ENCODE measurements around the gene CBX8.

Gene CBX8

DNA sequence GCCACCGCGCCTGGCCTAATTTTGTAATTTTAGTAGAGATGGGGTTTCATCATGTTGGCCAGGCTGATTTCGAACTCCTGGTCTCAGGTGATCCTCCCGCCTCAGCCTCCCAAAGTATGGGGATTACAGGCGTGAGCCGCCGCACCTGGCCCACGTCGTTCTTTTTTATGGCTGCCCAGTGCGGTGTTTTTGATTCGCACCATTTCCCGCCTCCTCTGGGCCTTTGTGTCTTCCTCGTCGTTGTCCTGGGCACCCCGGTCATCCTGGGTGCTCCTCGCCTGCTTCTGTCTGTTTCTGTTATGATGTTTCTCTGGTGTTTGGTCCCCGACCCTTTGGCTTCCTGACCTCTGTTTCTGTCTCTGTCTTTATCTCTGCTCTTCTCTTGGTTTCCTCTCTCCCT is 27.4 kb upstream of the CBX8 start:
- DNase-seq (ENCODE audit: extremely low read depth, low read depth) = no peak
- TF ChIP-seq, protein P1, sequence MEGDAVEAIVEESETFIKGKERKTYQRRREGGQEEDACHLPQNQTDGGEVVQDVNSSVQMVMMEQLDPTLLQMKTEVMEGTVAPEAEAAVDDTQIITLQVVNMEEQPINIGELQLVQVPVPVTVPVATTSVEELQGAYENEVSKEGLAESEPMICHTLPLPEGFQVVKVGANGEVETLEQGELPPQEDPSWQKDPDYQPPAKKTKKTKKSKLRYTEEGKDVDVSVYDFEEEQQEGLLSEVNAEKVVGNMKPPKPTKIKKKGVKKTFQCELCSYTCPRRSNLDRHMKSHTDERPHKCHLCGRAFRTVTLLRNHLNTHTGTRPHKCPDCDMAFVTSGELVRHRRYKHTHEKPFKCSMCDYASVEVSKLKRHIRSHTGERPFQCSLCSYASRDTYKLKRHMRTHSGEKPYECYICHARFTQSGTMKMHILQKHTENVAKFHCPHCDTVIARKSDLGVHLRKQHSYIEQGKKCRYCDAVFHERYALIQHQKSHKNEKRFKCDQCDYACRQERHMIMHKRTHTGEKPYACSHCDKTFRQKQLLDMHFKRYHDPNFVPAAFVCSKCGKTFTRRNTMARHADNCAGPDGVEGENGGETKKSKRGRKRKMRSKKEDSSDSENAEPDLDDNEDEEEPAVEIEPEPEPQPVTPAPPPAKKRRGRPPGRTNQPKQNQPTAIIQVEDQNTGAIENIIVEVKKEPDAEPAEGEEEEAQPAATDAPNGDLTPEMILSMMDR (IDR thresholded peaks at IDR 0.05; ENCODE audit: low read depth, low read length, missing control alignments) = no peak

GRCh38 chr17:79822583-79823124 is 25.8 kb upstream of the CBX8 start:
- no peak for DNase-seq (ENCODE audit: extremely low read depth, low read depth)
- H3K4me3 ChIP-seq (replicated peaks; ENCODE audit: low read depth, low read length) = no peak overlapping the region
- TF ChIP-seq, protein P1 (IDR thresholded peaks at IDR 0.05; ENCODE audit: low read depth, low read length, missing control alignments) = no peak

More for the DNA sequence above, 27.4 kb upstream of the CBX8 start:
- no peak overlapping the region for H3K4me3 ChIP-seq (replicated peaks; ENCODE audit: low read depth, low read length)

DNA sequence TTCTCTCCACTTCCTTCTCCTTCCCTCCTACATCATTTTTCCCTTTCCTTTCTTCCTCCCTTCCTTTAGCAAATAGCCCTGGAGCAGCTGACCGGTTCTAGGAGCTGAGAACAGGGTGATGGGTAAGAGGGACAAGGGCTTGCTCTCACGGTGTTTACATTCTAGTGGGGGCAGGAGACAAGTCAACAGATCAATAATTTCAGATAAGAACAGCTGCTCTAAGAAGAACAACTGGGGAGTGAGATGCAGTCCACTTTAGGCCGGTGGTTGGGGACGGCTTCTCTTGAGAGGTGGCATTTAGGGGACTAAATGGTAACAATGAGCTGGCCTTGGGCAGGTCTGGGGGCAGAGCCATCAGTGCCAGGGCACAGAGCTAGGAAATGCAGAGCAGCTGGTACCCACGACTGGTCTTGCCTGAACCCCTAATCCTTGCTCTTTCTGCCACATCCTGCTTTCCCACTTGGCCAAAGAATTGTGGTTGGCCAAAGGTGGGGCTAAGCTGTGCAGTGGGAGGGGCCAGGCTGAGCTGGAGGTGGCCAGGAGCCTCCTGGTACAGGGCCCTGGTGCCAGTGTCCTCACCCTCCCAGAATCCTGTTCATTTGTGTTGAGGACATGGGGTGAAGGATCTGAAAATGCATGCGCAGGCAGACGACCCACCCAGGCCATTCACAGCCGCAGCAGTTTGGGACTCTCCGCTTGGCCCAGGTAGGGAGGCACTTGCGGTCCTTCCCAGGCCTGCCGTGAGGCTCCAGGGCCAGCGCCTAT is 24.6 kb upstream of the CBX8 start:
- no peak for DNase-seq (ENCODE audit: extremely low read depth, low read depth)
- no peak overlapping the region for H3K4me3 ChIP-seq (replicated peaks; ENCODE audit: low read depth, low read length)
- TF ChIP-seq, protein P1 (IDR thresholded peaks at IDR 0.05; ENCODE audit: low read depth, low read length, missing control alignments) = no peak

DNA sequence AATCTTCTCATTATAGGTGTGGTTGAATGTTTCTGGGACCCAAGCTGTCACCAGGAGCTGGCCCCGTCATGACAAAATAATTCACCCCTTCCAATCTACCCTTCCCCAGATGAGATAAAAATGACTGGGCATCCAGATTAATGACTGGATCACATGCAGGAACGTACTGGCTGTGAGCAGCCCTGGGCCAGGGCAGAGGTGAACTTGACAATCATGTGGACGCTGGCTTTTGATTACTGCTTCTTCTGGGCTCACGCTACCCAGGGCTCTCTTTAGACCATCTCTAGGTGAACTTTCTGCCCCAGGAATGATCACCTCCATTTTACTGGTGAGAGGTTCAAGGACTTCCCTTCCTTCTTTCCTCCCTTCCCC is 24.1 kb upstream of the CBX8 start:
- TF ChIP-seq, protein P1 (IDR thresholded peaks at IDR 0.05; ENCODE audit: low read depth, low read length, missing control alignments) = no peak
- no peak for DNase-seq (ENCODE audit: extremely low read depth, low read depth)
- no peak overlapping the region for H3K4me3 ChIP-seq (replicated peaks; ENCODE audit: low read depth, low read length)

- TF ChIP-seq, protein P1 (IDR thresholded peaks at IDR 0.05; ENCODE audit: low read depth, low read length, missing control alignments) = no peak
- no peak overlapping the region for H3K4me3 ChIP-seq (replicated peaks; ENCODE audit: low read depth, low read length)
- no peak for DNase-seq (ENCODE audit: extremely low read depth, low read depth)
Measured at GRCh38 chr17:79819534-79820276, 22.8 kb upstream of the CBX8 start.

DNA sequence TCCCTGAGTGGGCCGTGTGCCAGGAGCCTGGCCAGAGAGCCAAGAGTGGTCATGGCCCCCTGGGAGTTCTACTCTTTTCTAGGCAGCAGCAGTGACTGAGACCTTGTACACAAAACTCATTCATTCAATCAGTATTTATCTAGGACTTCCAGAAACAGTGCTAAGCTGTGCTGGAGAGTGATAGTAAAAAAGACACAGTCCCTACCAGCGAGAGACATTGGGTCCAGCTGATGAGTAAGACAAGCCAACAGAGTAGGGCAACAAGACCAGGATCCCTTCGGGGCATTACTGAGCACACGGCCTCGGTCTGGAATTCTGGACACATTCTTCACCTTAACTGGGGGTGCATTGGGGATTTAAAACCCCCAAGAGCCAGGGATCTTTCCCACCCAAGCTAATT is 22.2 kb upstream of the CBX8 start:
- no peak overlapping the region for H3K4me3 ChIP-seq (replicated peaks; ENCODE audit: low read depth, low read length)
- no peak for DNase-seq (ENCODE audit: extremely low read depth, low read depth)
- TF ChIP-seq, protein P1 (IDR thresholded peaks at IDR 0.05; ENCODE audit: low read depth, low read length, missing control alignments) = no peak

Measured in HFF-Myc (cell line).